Left lobe of liver (tissue), 2 donors: Measurements from ENCODE around the gene DHX9. TPM values are rescaled to one million over a fixed set of nuclear protein-coding genes. Genes with fewer than 3 reads are reported as not detected.
"Not testable (repeated sequence)": the region's sequence is repeated elsewhere in the genome, so short reads cannot be mapped to it uniquely, and the experiment has no call there.

ENCODE experiments used
- ATAC-seq: fragments of 200-7000 bp; cut with Tn5 transposase; one replicate; pipeline ENCODE4 v1.9.1; 2020; ENCODE audit warnings: mild to moderate bottlenecking, moderate library complexity
- DNase-seq: peaks from one replicate; pipeline ENCODE4 v3.0.0-alpha.2; 2020; ENCODE audit warnings: low spot score
- total RNA-seq: library from RNA; stranded (reverse); gene quantifications from one replicate; pipeline ENCODE4 v1.2.1, GENCODE V29; 2021
- donor health status: DM: no; HTN: no; CAD: no; lungs with moderate emphysema.
- donor health status: DM: no; HTN: yes; CAD: no.

The DHX9 gene
- total RNA-seq, 1 donor from 2014 or later, result 32.1 TPM

- DNase-seq, result no peak
- no peak for ATAC-seq
These were observed 49.8 kb downstream of the DHX9 start for GRCh38 chr1:182888736-182889531.

- no peak for ATAC-seq
- no peak for DNase-seq
These were observed 50.9 kb downstream of the DHX9 start for GRCh38 chr1:182889997-182890396.

- DNase-seq, result no peak
- peak; percentile 58 for ATAC-seq
These were observed 51.9 kb downstream of the DHX9 start for GRCh38 chr1:182890927-182891610.

- DNase-seq, result no peak
- no peak for ATAC-seq
These were observed 58.5 kb downstream of the DHX9 start for GRCh38 chr1:182897696-182898095.

GRCh38 chr1:182901946-182902345 is 62.8 kb downstream of the DHX9 start:
- not testable (repeated sequence) for ATAC-seq, DNase-seq

GRCh38 chr1:182905321-182905720 is 66.2 kb downstream of the DHX9 start:
- no peak for ATAC-seq

GRCh38 chr1:182909578-182909977 is 70.4 kb downstream of the DHX9 start:
- no peak for ATAC-seq
- no peak for DNase-seq

More at GRCh38 chr1:182905321-182905720, 66.2 kb downstream of the DHX9 start:
- DNase-seq, result no peak

GRCh38 chr1:182910143-182910542 is 71.0 kb downstream of the DHX9 start:
- no peak for DNase-seq
- ATAC-seq, result no peak

- no peak for DNase-seq
- no peak for ATAC-seq
These were observed 74.3 kb downstream of the DHX9 start for GRCh38 chr1:182913401-182913800.

GRCh38 chr1:182917378-182917777 is 78.2 kb downstream of the DHX9 start:
- ATAC-seq, result no peak

GRCh38 chr1:182925661-182926060 is 86.5 kb downstream of the DHX9 start:
- DNase-seq (no peak), ATAC-seq (no peak)

More at GRCh38 chr1:182917378-182917777, 78.2 kb downstream of the DHX9 start:
- no peak for DNase-seq

GRCh38 chr1:182927693-182928433 is 88.7 kb downstream of the DHX9 start:
- no peak for ATAC-seq

GRCh38 chr1:182930985-182931384 is 91.8 kb downstream of the DHX9 start:
- ATAC-seq, result no peak

More at GRCh38 chr1:182927693-182928433, 88.7 kb downstream of the DHX9 start:
- no peak for DNase-seq

GRCh38 chr1:182935716-182936115 is 96.6 kb downstream of the DHX9 start:
- no peak for DNase-seq
- no peak for ATAC-seq

More at GRCh38 chr1:182930985-182931384, 91.8 kb downstream of the DHX9 start:
- DNase-seq, result no peak

Other genes starting within 250 kb of the DHX9 start
- 0.15 TPM for gene RGS16, start 235.0 kb upstream of the DHX9 start, total RNA-seq
- gene RGS8, start 154.8 kb upstream of the DHX9 start, total RNA-seq, result not detected
- 15.0 TPM for gene NPL, start 49.6 kb upstream of the DHX9 start, total RNA-seq
- gene SHCBP1L, start 113.8 kb downstream of the DHX9 start, total RNA-seq, result not detected
- 19.0 TPM for gene LAMC1, start 184.1 kb downstream of the DHX9 start, total RNA-seq